GM18499 (cell line): Measurements from ENCODE around the gene ANAPC15.

Source experiments
- ATAC-seq: cut with Tn5 transposase; IDR thresholded peaks from one replicate; pipeline ENCODE4 v1.9.1; 2021; ENCODE audit warnings: moderate number of reproducible peaks; ENCODE audit not compliant: insufficient read depth, unreplicated experiment

ANAPC15 gene

GRCh38 chr11:72061739-72062396 is 50.6 kb downstream of the ANAPC15 start:
- no peak for ATAC-seq
